Spinal cord (tissue), 10 donors: ENCODE measurements around the gene DDX20. TPM values are rescaled to one million over a fixed set of nuclear protein-coding genes. Genes with fewer than 3 reads are reported as not detected.
"Not testable (repeated sequence)": the region's sequence is repeated elsewhere in the genome, so short reads cannot be mapped to it uniquely, and the experiment has no call there.

Source experiments
- DNase-seq, 6 donors: peaks; one replicate each; pipeline versions ENCODE4 v3.0.0 to v3.0.0-alpha.2; 2013 to 2015; ENCODE audit warnings: low spot score in 6 of 6, low read depth in 4 of 6
- H3K27ac ChIP-seq: one replicate; pipeline ENCODE4 v1.5.1; 2013; ENCODE audit warnings: low read depth, low read length, control low read depth
- H3K27me3 ChIP-seq: one replicate; pipeline ENCODE4 v1.6.1; 2013; ENCODE audit warnings: low read length; ENCODE audit not compliant: control insufficient read depth, insufficient read depth
- H3K36me3 ChIP-seq: one replicate; pipeline ENCODE4 v1.6.1; 2013; ENCODE audit warnings: low read length; ENCODE audit not compliant: control insufficient read depth, insufficient read depth
- H3K4me1 ChIP-seq: one replicate; pipeline ENCODE4 v1.6.1; 2013; ENCODE audit warnings: low read length; ENCODE audit not compliant: control insufficient read depth, insufficient read depth
- H3K4me3 ChIP-seq: one replicate; pipeline ENCODE4 v1.5.1; 2013; ENCODE audit warnings: low read depth, low read length, control low read depth
- H3K9me3 ChIP-seq: one replicate; pipeline ENCODE4 v1.6.1; 2013; ENCODE audit warnings: low read length; ENCODE audit not compliant: control insufficient read depth, insufficient read depth
- WGBS: methylation state at CpG from one replicate; pipeline ENCODE4 v1.1.5; 2013; ENCODE audit warnings: missing lambda C conversion rate; ENCODE audit not compliant: insufficient coverage; 5-methylcytosine and 5-hydroxymethylcytosine counted together
- polyA plus RNA-seq, 2 donors: library from polyadenylated mRNA; unstranded; fragments of 120-200 nt; gene quantifications; one replicate each; pipeline ENCODE4 v1.2.1, GENCODE V29; 2013; ENCODE audit not compliant: insufficient read length in 2 of 2
- total RNA-seq, 2 donors: library from RNA; depleted of rRNA in 1 of 2; stranded (reverse); fragments of 120-200 nt in 1 of 2; fragments of >200 nt in 1 of 2; gene quantifications; one replicate each; pipeline versions ENCODE4 v1.2.3 to v1.2.4, GENCODE V29; 2013 to 2014
- donor health status: healthy.

The DDX20 gene
- total and polyA plus RNA-seq, 4 donors, result 12.6 to 18.5 (median 16.8) TPM

DNA sequence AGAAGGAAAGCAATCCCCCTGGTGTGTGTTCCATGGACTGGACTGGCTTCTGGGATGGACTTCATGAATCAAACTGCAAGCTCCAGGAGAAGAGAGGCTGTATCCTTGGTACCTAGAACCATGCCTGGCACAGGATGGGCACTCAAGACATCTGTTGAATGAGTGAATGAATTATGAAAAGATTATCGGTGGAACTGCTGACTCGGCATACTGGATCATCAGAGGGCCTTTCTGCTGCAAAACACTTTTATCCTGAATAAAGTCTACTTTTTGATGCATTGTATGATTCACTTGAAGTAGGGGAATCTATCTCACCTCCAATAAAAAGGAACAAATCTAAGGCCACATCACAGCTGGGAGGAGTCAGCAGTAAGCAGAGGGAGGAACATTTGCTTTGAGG is 42.9 kb downstream of the DDX20 start:
- no peak for DNase-seq
- no CpG with 5 or more reads among the region's 2 CpGs for WGBS
- Histone ChIP-seq H3K4me1 (peaks cover 4% of the 10 kb centered on the region), H3K27me3 (no peaks in the 10 kb centered on the region), H3K36me3 (no peaks in the 10 kb centered on the region), H3K4me3 (no peak overlapping the region), H3K9me3 (peaks cover 1% of the 10 kb centered on the region), H3K27ac (no peak overlapping the region)

GRCh38 chr1:111799722-111800121 is 44.0 kb downstream of the DDX20 start:
- not testable (repeated sequence) for H3K27ac ChIP-seq, H3K4me3 ChIP-seq, H3K36me3 ChIP-seq, H3K9me3 ChIP-seq, H3K27me3 ChIP-seq, H3K4me1 ChIP-seq, DNase-seq
- 80% methylated on average over 1 of the region's 14 CpGs for WGBS

- 90% methylated on average over 11 of the region's 13 CpGs for WGBS
- Histone ChIP-seq H3K27me3 (no peaks in the 10 kb centered on the region), H3K27ac (no peak overlapping the region), H3K4me1 (peaks cover 14% of the 10 kb centered on the region), H3K36me3 (no peaks in the 10 kb centered on the region), H3K4me3 (no peak overlapping the region), H3K9me3 (peaks cover 1% of the 10 kb centered on the region)
- no peak for DNase-seq
Measured at GRCh38 chr1:111801071-111801850, 45.6 kb downstream of the DDX20 start.

DNA sequence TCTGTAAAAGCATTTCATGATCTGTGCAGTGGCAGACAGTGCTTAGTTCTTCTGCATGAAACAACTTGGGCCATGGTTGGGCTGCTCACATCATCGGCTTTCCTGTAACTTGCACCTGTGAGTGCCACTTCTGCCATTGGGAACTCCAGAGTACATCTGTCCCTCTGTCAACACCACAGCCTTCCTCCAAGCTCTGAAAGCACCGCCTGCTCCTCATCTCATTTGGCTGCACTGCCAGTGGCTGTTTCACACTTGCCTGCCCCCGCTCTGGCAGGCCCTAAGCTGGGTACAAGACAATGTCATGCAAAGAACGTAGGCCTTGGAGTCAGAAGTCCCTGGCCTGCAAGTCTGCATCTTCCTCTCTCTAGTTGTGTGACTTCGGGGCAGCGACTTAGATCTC is 46.4 kb downstream of the DDX20 start:
- Histone ChIP-seq H3K4me1 (peaks cover 14% of the 10 kb centered on the region), H3K27me3 (no peaks in the 10 kb centered on the region), H3K4me3 (no peak overlapping the region), H3K36me3 (no peaks in the 10 kb centered on the region), H3K9me3 (peaks cover 1% of the 10 kb centered on the region), H3K27ac (no peak overlapping the region)
- DNase-seq, result no peak
- WGBS, result 77% methylated on average over 4 of the region's 6 CpGs

- H3K9me3 ChIP-seq, result peaks cover 1% of the 10 kb centered on the region
- no peaks in the 10 kb centered on the region for H3K27me3 ChIP-seq
- H3K27ac ChIP-seq, result no peak overlapping the region
- H3K36me3 ChIP-seq, result no peaks in the 10 kb centered on the region
- no peak overlapping the region for H3K4me3 ChIP-seq
- peaks cover 14% of the 10 kb centered on the region for H3K4me1 ChIP-seq
- DNase-seq, result no peak
- 94% methylated on average over 2 of the region's 5 CpGs for WGBS
Measured at GRCh38 chr1:111802984-111803383, 47.3 kb downstream of the DDX20 start.

- no peak overlapping the region for H3K4me3 ChIP-seq
- 69% methylated on average over 5 of the region's 5 CpGs for WGBS
Measured at GRCh38 chr1:111803951-111804350, 48.2 kb downstream of the DDX20 start.

GRCh38 chr1:111804776-111805175 is 49.1 kb downstream of the DDX20 start:
- Histone ChIP-seq H3K4me3 (no peak overlapping the region), H3K9me3 (no peaks in the 10 kb centered on the region), H3K27ac (no peak overlapping the region), H3K4me1 (peaks cover 14% of the 10 kb centered on the region), H3K36me3 (no peaks in the 10 kb centered on the region), H3K27me3 (no peaks in the 10 kb centered on the region)
- no peak for DNase-seq
- 95% methylated on average over 5 of the region's 11 CpGs for WGBS

More at GRCh38 chr1:111803951-111804350, 48.2 kb downstream of the DDX20 start:
- H3K4me1 ChIP-seq, result peaks cover 14% of the 10 kb centered on the region
- no peaks in the 10 kb centered on the region for H3K36me3 ChIP-seq
- no peak overlapping the region for H3K27ac ChIP-seq
- DNase-seq, result no peak
- H3K27me3 ChIP-seq, result no peaks in the 10 kb centered on the region
- peaks cover 1% of the 10 kb centered on the region for H3K9me3 ChIP-seq

DNA sequence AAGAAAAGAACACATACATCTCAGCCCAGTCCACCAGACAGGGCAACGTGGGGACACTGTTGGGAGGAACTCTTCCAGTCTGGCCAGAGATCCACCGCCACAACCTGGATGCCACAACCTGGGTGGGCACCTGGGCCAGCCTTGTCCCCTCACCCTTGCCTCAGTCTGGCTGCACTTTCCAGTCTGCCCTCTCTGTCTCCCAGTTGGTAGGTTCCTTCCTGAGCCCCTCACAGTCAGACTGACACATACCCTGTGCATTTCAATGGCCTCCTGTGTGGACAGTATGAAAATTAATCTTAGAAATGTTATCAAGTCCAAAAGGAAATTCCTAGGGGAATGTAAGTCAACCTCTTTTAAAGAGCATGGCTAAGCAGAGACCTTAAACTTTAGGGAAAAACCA is 49.5 kb downstream of the DDX20 start:
- no peaks in the 10 kb centered on the region for H3K27me3 ChIP-seq
- H3K4me1 ChIP-seq, result peaks cover 14% of the 10 kb centered on the region
- H3K4me3 ChIP-seq, result no peak overlapping the region
- no peaks in the 10 kb centered on the region for H3K36me3 ChIP-seq
- H3K27ac ChIP-seq, result no peak overlapping the region
- no peaks in the 10 kb centered on the region for H3K9me3 ChIP-seq
- DNase-seq, result no peak
- 73% methylated on average over 2 of the region's 2 CpGs for WGBS

- WGBS, result 78% methylated on average over 8 of the region's 10 CpGs
- no peaks in the 10 kb centered on the region for H3K36me3 ChIP-seq
- DNase-seq, result no peak
Measured at GRCh38 chr1:111811891-111812290, 56.2 kb downstream of the DDX20 start.

GRCh38 chr1:111812306-111812705 is 56.6 kb downstream of the DDX20 start:
- 93% methylated on average over 4 of the region's 4 CpGs for WGBS
- no peak overlapping the region for H3K27ac ChIP-seq
- no peaks in the 10 kb centered on the region for H3K36me3 ChIP-seq

More at GRCh38 chr1:111811891-111812290, 56.2 kb downstream of the DDX20 start:
- no peak overlapping the region for H3K27ac ChIP-seq
- no peaks in the 10 kb centered on the region for H3K27me3 ChIP-seq
- H3K4me1 ChIP-seq, result no peaks in the 10 kb centered on the region
- H3K9me3 ChIP-seq, result no peaks in the 10 kb centered on the region
- no peak overlapping the region for H3K4me3 ChIP-seq

More at GRCh38 chr1:111812306-111812705, 56.6 kb downstream of the DDX20 start:
- Histone ChIP-seq H3K4me1 (no peaks in the 10 kb centered on the region), H3K9me3 (no peaks in the 10 kb centered on the region), H3K27me3 (no peaks in the 10 kb centered on the region), H3K4me3 (no peak overlapping the region)
- DNase-seq, result no peak
